ENCODE measurements around the gene SLC38A8.

The SLC38A8 gene

DNA sequence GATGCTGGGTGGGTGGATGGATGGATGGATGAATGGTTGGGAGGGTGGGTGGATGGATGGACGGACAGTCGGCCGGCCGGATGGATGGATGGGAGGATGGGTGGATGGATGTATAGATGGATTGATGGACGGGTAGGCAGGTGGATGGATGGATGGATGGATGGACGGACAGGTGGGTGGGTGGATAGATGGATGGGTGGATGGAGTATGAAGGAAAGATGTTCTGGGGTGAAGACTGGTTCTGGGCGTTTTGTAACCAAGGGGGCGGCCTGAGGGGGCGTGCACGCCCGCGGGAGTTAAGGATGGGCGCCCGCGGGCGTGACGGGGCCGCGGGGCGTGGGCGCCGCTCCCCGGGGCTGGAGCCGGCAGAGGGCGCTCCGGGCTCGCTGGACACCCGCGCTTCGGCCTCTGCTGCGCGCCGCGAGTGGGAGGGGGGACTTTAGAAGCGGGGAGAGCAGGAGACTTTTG, 74.7 kb downstream of the SLC38A8 start, which contains the start of gene NECAB2:
Gene NECAB2, plus strand, starts transcription at position 407 of the 468 bp plus-strand sequence. CDS start 405 bp downstream, outside the sequence.
- no peak for DNase-seq

DNA sequence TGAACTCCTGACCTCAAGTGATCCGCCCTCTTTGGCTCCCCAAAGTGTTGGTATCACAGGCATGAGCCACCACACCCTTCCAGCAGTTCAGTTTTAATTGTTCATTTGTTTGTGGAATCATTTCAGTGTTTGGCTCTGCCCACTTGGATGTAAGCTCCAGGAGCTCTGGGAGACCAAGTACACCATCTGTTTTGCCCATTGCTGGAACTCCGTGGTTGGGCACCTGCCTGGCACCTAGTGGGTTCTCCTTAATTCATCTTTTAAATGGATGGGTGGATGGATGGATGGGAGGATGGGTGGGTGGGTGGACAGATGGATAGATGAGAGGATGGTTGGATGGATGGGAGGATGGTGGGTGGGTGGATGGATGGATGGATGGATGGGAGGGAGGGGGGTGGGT, 75.5 kb downstream of the SLC38A8 start:
- no peak for DNase-seq

DNA sequence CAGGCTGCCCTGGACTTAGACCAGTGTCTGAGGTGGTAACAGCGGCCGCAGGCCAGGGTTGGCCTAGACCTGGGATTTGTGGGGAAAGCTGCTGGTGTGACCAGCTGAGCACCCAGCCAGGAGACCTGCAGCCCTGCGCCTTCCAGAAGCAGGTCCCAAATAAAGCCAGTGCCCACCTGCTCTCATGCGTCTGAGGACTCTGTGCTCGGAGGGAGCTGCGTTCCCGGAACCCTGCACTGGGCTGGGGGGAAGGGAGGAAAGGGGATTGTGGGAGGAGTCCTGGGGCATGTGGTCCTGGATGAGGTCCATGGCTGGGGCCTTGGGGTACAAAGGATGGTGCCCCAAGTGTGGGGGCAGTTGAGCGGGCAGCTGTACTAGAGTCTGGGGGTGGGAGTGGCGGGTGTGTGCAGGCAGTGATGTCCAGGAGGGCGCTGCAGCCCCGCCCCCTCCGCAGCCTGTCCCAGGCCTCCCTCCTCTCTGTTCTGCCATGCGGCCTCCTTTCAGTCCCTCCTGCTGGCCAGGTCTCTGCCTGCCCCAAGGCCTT, 76.4 kb downstream of the SLC38A8 start:
- no peak for DNase-seq

DNA sequence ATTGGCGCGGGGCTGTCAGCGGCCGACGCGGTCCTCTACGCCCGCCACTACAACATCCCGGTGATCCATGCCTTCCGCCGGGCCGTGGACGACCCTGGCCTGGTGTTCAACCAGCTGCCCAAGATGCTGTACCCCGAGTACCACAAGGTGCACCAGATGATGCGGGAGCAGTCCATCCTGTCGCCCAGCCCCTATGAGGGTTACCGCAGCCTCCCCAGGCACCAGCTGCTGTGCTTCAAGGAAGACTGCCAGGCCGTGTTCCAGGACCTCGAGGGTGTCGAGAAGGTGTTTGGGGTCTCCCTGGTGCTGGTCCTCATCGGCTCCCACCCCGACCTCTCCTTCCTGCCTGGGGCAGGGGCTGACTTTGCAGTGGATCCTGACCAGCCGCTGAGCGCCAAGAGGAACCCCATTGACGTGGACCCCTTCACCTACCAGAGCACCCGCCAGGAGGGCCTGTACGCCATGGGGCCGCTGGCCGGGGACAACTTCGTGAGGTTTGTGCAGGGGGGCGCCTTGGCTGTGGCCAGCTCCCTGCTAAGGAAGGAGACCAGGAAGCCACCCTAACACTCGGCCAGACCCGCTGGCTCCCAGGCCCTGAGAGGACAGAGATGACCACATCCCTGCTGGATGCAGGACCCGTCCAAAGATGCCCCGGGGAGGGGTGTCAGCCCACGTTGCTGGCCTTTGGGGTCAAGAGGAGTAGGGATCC, 77.0 kb downstream of the SLC38A8 start:
- DNase-seq = no peak

DNA sequence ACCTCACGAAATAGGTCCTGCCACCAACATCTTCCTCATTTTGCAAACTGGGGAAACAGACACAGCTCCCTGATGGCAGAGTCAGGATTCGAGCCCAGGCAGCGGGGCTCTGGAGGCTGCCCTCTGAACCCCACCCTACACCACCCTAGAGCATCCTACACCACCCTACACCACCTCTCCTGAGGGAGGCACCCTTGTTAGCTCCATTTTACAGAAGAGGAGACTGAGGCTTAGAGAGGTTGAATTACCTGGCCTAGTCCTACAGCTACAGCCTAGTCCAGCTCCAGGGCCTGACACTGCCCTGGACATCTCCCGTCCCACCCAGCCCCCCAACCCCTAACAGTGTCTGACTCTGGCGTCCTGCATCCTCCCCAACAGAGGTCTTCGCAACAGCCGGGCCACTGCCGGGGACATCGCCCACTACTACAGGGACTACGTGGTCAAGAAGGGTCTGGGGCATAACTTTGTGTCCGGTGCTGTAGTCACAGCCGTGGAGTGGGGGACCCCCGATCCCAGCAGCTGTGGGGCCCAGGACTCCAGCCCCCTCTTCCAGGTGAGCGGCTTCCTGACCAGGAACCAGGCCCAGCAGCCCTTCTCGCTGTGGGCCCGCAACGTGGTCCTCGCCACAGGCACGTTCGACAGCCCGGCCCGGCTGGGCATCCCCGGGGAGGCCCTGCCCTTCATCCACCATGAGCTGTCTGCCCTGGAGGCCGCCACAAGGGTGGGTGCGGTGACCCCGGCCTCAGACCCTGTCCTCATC, 77.7 kb downstream of the SLC38A8 start:
- DNase-seq = no peak

DNA sequence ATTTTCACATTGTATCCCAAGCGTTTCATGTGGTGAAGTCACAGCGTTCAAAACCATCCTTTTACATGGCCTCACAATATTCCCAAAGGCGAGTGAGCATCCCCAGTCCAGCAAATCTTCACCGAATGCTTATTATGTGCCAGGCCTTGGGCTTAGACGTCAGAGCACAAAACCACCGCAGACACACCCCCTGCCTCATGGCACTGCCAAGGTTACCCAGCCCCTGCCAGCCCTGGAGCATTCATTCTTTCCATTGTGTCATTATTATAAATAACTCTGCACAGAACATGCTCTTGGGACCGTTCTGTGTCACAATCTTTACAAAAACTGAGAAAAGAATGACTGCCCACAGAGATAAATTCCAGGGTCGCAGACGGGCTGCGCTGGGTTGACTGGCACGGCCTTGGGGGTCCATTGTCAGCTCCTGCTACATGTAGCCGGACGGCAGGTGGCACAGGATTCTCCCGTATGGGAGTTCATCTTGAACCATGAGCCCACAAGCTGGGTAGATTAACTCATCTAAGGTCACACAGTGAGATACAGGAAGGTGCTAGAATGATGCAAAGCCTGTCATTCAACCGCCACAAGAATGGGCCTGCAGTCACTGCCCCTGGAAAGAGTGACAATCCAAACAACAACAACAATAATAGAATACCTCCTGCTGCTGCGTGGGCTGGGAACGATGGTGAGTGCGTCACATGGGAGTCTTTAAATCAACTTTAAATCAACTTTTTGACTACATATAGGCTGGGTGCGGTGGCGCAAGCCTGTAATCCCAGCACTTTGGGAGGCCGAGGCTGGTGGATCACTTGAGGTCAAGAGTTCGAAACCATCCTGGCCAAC, 79.1 kb downstream of the SLC38A8 start:
- no peak for DNase-seq

DNA sequence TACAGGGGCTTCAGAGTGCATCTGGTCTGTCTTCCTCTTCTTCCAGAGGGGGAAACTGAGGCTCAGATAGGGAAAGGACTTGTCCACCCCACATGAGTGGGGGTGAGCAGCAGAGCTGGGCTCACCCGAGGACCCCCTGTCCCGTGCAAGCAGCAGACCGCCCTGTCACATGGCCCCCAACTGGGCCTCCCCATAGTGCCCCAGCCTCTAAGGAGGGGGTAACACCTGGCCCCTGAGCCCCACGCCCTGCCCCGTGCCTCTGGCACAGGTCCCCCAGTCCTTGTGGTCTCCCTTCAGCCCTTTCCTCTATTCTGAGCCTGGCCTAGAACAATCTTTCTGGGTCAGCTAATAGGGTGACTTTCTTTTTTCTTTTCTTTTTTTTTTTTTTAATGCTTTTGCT, 81.0 kb downstream of the SLC38A8 start:
- DNase-seq = no peak

DNA sequence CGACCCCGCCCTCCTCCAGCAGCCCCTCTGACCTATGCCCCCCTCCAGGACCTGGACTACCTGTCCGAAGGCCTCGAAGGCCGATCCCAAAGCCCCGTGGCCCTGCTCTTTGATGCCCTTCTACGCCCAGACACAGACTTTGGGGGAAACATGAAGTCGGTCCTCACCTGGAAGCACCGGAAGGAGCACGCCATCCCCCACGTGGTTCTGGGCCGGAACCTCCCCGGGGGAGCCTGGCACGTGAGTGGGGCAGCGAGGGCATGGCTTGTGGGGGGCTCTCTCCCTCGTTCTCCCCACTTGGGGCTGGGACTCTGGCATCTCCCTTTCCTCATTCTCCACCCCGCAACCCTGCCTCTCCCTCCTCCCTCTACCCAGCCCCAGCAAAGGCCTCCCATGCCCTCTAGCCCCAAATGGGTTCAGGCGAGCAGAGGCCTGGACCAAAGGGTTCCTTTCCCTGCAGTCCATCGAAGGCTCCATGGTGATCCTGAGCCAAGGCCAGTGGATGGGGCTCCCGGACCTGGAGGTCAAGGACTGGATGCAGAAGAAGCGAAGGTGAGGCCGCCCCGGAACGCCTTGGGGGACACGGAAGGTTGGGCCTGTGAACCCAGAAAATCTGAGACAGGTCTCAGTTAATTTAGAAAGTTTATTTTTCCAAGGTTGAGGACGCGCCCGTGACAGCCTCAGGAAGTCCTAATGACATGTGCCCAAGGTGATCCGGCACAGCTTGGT, 81.9 kb downstream of the SLC38A8 start:
- no peak for DNase-seq

All from NCI-H2029 (cell line).